ENCODE data around the gene CNKSR3. TPM values are rescaled to one million over a fixed set of nuclear protein-coding genes. Genes with fewer than 3 reads are reported as not detected.
A peak's percentile ranks its signal among the peaks of the same experiment; 100 is the strongest.

CNKSR3 gene
- polyA plus RNA-seq, 6 donors from 2014 or later: not detected

- no peaks in the 10 kb centered on the region for H3K36me3 Mint-ChIP-seq
- DNase-seq (no peak), ATAC-seq (ENCODE audit: low read depth in 2 of 2) (no peak)
- H3K9me3 Mint-ChIP-seq: peaks cover 0 to 19% (median 5%) of the 10 kb centered on the region in 7 donors
- H3K27me3 Mint-ChIP-seq: peaks cover 4 to 19% (median 7%) of the 10 kb centered on the region in 3 donors
- H3K27ac Mint-ChIP-seq: no peak overlapping the region
- H3K4me1 Mint-ChIP-seq: no peaks in the 10 kb centered on the region
- no peak overlapping the region for H3K4me3 Mint-ChIP-seq
Measured at GRCh38 chr6:154394571-154394970, 115.9 kb downstream of the CNKSR3 start.

DNA sequence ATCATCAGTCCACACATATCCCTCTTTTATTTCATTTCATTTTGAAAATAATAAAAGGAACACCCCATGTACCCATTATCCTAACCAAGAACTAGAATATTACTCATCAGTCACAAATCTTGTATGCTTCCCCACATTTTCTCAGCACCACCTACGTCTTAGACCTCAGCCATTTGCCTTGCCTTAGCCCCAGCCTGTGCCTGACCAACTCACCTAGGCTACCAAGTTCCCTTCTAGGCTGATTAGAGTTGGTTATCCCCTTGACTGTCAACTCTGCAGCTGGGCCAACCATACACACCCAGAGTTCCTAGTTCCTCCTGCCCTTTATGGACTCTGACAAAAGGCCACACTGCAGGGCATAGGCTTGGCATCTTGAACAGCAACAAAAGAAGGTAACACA lies 120.5 kb downstream of the CNKSR3 start:
- Mint-ChIP-seq H3K27me3 (peaks cover 0 to 30% (median 4%) of the 10 kb centered on the region in 3 donors), H3K4me1 (no peaks in the 10 kb centered on the region), H3K36me3 (no peaks in the 10 kb centered on the region), H3K4me3 (no peak overlapping the region), H3K9me3 (peaks cover 1 to 37% (median 12%) of the 10 kb centered on the region in 7 donors), H3K27ac (no peak overlapping the region)
- DNase-seq: no peak
- ATAC-seq (ENCODE audit: low read depth in 2 of 2): no peak

GRCh38 chr6:154388803-154389202 lies 121.7 kb downstream of the CNKSR3 start:
- H3K9me3 Mint-ChIP-seq: peaks cover 1 to 37% (median 13%) of the 10 kb centered on the region in 7 donors
- H3K4me3 Mint-ChIP-seq: no peak overlapping the region
- no peaks in the 10 kb centered on the region for H3K36me3 Mint-ChIP-seq
- ATAC-seq (ENCODE audit: low read depth in 2 of 2): no peak
- DNase-seq: no peak
- no peak overlapping the region for H3K27ac Mint-ChIP-seq
- peaks cover 0 to 24% (median 0%) of the 10 kb centered on the region in 3 donors for H3K27me3 Mint-ChIP-seq
- no peaks in the 10 kb centered on the region for H3K4me1 Mint-ChIP-seq

DNA sequence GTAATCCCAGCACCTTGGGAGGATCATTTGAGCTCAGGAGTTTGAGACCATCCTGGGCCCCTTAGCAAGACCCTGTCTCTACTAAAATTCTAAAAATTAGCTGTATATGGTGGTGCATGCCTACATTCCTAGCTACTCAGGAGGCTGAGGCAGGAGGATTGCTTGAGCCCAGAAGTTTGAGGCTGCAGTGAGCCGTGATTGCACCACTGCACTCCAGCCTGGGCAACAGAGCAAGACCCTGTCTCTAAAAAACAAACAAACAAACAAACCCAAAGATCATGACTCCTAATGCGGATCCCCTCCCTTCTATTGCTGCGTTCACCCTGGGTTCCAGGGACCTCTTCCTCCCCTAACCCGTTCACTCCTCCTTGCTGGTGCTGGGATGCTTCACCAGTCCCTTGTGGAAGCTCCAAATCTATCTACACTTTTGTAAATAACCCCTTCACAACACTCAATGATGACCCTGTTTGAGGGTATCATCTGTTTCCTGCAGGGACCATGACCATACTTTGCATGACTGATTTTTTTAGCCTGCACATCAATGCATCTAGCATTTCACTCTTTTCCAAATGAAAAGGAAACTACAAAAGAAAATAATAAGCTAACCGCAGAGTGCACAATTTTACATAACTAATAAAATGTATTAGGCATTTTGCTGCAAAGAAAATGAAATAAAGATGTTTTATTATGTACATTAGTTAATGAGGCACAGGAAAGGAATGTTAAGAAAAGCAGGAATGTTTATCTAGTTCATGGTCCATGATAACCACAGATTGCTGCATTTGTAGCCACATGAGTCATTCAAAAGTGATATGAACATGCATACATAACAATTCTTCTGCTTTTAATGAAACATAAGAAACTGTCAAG lies 123.4 kb downstream of the CNKSR3 start:
- Mint-ChIP-seq H3K27me3 (peaks cover 0 to 24% (median 0%) of the 10 kb centered on the region in 3 donors), H3K36me3 (no peaks in the 10 kb centered on the region), H3K27ac (no peak overlapping the region), H3K4me1 (no peaks in the 10 kb centered on the region), H3K4me3 (no peak overlapping the region), H3K9me3 (peaks cover 1 to 46% (median 13%) of the 10 kb centered on the region in 7 donors)
- DNase-seq (no peak), ATAC-seq (ENCODE audit: low read depth in 2 of 2) (no peak)

DNA sequence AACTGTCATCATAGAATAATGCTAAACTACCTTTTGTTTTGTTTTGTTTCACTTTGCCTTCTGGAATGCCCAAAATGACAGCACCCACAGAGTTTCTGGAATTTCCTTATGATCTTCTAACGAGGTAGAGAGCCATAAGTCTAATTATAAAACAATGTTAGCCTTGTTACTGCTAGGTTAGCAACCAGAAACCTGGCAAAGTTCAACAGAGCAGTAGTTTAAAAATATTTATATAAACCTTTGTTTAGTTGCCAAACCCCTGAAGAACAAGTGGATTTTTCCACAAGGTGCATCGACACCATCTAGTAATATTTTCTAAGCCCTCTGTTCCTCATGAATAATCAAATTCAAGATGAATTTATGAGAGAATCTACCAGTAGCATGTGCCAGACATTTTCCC lies 126.3 kb downstream of the CNKSR3 start:
- no peak for ATAC-seq (ENCODE audit: low read depth in 2 of 2)
- no peak overlapping the region for H3K27ac Mint-ChIP-seq
- no peak overlapping the region for H3K4me3 Mint-ChIP-seq
- no peak for DNase-seq
- no peaks in the 10 kb centered on the region for H3K4me1 Mint-ChIP-seq
- H3K9me3 Mint-ChIP-seq: peaks cover 0 to 23% (median 4%) of the 10 kb centered on the region in 7 donors
- no peaks in the 10 kb centered on the region for H3K36me3 Mint-ChIP-seq
- peaks cover 0 to 8% (median 0%) of the 10 kb centered on the region in 3 donors for H3K27me3 Mint-ChIP-seq

DNA sequence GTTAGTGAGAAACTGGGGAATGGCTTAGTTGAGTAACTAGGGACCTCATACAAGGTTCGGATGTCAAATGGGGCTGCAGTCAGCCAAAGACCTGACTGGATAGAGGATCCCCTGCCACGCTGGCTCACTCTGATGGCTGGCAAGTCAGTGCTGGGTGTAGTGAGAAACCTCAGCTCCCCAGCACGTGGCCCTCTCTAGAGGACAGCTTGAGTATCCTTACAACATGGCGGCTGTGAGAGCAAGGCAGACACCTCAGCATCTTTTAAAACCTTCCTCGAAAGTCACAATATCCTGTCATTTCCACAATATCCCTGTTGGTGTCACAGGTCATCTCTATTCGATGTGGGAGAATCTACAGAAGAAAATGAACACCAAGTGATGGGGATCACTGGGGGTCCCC lies 127.2 kb downstream of the CNKSR3 start:
- Mint-ChIP-seq H3K27ac (peak overlapping the region in 1 of 6 donors; percentile 24), H3K27me3 (peaks cover 0 to 4% (median 0%) of the 10 kb centered on the region in 3 donors), H3K9me3 (peaks cover 0 to 14% (median 3%) of the 10 kb centered on the region in 7 donors), H3K36me3 (no peaks in the 10 kb centered on the region), H3K4me3 (no peak overlapping the region), H3K4me1 (no peaks in the 10 kb centered on the region)
- no peak for DNase-seq
- ATAC-seq (ENCODE audit: low read depth in 2 of 2): no peak

GRCh38 chr6:154382740-154383139 lies 127.7 kb downstream of the CNKSR3 start:
- Mint-ChIP-seq H3K27me3 (peaks cover 0 to 4% (median 0%) of the 10 kb centered on the region in 3 donors), H3K4me1 (no peaks in the 10 kb centered on the region), H3K27ac (no peak overlapping the region), H3K4me3 (no peak overlapping the region), H3K36me3 (no peaks in the 10 kb centered on the region), H3K9me3 (peaks cover 0 to 9% (median 0%) of the 10 kb centered on the region in 7 donors)
- DNase-seq: no peak
- ATAC-seq (ENCODE audit: low read depth in 2 of 2): no peak

GRCh38 chr6:154381548-154381947 lies 128.9 kb downstream of the CNKSR3 start:
- Mint-ChIP-seq H3K27me3 (peaks cover 0 to 4% (median 0%) of the 10 kb centered on the region in 3 donors), H3K4me1 (no peaks in the 10 kb centered on the region), H3K4me3 (no peak overlapping the region), H3K9me3 (peaks cover 0 to 9% (median 0%) of the 10 kb centered on the region in 7 donors), H3K36me3 (no peaks in the 10 kb centered on the region), H3K27ac (no peak overlapping the region)
- no peak for ATAC-seq (ENCODE audit: low read depth in 2 of 2)
- DNase-seq: no peak

GRCh38 chr6:154380741-154381140 lies 129.7 kb downstream of the CNKSR3 start:
- DNase-seq (no peak), ATAC-seq (ENCODE audit: low read depth in 2 of 2) (no peak)
- H3K4me3 Mint-ChIP-seq: no peak overlapping the region
- H3K27ac Mint-ChIP-seq: no peak overlapping the region
- H3K36me3 Mint-ChIP-seq: no peaks in the 10 kb centered on the region
- peaks cover 0 to 9% (median 0%) of the 10 kb centered on the region in 7 donors for H3K9me3 Mint-ChIP-seq
- no peaks in the 10 kb centered on the region for H3K4me1 Mint-ChIP-seq
- H3K27me3 Mint-ChIP-seq: no peaks in the 10 kb centered on the region

GRCh38 chr6:154379585-154379984 lies 130.9 kb downstream of the CNKSR3 start:
- DNase-seq: no peak
- no peaks in the 10 kb centered on the region for H3K27me3 Mint-ChIP-seq
- no peak overlapping the region for H3K4me3 Mint-ChIP-seq
- no peak overlapping the region for H3K27ac Mint-ChIP-seq
- no peaks in the 10 kb centered on the region for H3K4me1 Mint-ChIP-seq
- no peak for ATAC-seq (ENCODE audit: low read depth in 2 of 2)
- H3K9me3 Mint-ChIP-seq: peaks cover 0 to 11% (median 0%) of the 10 kb centered on the region in 7 donors
- H3K36me3 Mint-ChIP-seq: no peaks in the 10 kb centered on the region

DNA sequence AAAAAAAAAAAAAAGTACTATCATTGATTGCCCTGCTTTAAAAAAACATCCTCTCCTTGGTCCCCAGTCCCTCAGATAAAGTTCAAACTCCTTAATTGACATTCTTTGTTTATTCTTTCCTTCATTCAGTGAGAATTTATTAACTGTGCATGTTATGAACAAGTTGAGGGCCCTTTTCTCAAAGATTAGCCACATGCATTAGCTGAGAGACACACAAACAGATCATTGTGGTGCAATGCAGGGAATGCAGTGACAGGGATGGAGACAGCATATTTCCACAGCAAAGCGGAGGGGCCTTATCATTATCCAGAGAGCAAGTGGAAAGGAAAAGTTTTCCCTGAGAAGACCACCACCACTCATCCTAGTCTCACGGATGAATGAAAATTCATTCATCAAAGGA lies 132.0 kb downstream of the CNKSR3 start:
- H3K9me3 Mint-ChIP-seq: peaks cover 0 to 22% (median 2%) of the 10 kb centered on the region in 7 donors
- no peaks in the 10 kb centered on the region for H3K27me3 Mint-ChIP-seq
- H3K4me1 Mint-ChIP-seq: no peaks in the 10 kb centered on the region
- H3K27ac Mint-ChIP-seq: no peak overlapping the region
- H3K36me3 Mint-ChIP-seq: no peaks in the 10 kb centered on the region
- no peak overlapping the region for H3K4me3 Mint-ChIP-seq
- ATAC-seq (ENCODE audit: low read depth in 2 of 2): no peak
- no peak for DNase-seq

DNA sequence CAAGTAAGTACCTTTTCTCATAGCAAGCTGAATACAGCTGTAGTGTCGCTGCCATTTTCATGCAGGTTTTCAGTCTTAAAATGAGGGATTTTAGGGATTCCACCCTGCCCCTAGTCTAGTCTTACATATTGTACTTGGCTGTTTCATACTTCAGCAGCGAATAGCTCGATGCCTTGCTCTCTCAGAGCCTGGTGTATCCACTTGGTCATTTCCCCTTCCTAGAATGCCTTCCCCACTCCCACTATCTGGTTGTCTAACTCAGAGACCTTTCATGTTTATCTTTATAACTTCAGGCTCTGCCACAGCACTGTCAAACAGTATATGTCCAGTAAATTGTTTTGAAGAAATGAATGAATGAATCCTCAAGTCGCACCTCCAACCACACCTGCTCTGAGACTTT lies 132.8 kb downstream of the CNKSR3 start:
- no peaks in the 10 kb centered on the region for H3K36me3 Mint-ChIP-seq
- peaks cover 0 to 15% (median 2%) of the 10 kb centered on the region in 7 donors for H3K9me3 Mint-ChIP-seq
- H3K4me1 Mint-ChIP-seq: no peaks in the 10 kb centered on the region
- H3K27ac Mint-ChIP-seq: no peak overlapping the region
- no peak for DNase-seq
- H3K27me3 Mint-ChIP-seq: no peaks in the 10 kb centered on the region
- no peak for ATAC-seq (ENCODE audit: low read depth in 2 of 2)
- no peak overlapping the region for H3K4me3 Mint-ChIP-seq

DNA sequence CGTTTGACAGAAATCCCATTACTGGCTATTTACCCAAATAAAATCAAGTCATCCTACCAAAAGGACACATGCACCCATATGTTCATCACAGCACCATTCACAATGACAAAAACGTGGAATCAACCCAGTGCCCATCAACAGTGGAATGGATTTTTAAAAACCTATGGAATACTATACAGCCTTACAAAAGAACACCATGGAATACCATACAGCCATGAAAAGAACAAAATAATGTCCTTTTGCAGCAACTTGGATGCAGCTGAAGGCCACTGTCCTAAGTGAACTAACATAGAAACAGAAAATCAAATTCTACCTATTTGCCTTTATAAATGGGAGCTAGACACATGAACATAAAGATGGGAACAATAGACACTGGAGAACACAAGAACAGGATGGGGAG lies 136.5 kb downstream of the CNKSR3 start:
- Mint-ChIP-seq H3K27ac (no peak overlapping the region), H3K27me3 (no peaks in the 10 kb centered on the region), H3K9me3 (peaks cover 0 to 14% (median 2%) of the 10 kb centered on the region in 7 donors), H3K36me3 (no peaks in the 10 kb centered on the region), H3K4me1 (no peaks in the 10 kb centered on the region), H3K4me3 (no peak overlapping the region)
- ATAC-seq (ENCODE audit: low read depth in 2 of 2) (no peak), DNase-seq (no peak)

DNA sequence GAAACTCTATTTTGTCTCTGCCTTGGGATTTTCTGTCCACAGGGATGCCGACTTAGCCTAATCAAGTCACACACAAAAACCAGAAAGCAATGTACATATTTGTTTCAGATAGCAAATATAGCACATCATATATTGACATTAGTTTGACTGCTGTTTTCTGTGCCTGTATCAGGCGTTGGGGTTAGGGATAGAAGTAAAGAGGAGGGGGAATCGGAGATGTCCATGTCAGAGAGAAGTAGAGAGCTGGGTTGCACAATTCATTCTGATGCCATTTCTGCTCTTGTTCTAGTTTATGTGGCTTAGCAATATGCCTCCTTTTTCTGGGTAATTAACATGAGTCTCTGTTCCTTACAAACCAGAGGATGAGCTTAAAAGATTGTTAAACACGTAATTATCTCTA lies 139.2 kb downstream of the CNKSR3 start:
- no peaks in the 10 kb centered on the region for H3K36me3 Mint-ChIP-seq
- H3K27ac Mint-ChIP-seq: no peak overlapping the region
- H3K9me3 Mint-ChIP-seq: peaks cover 0 to 14% (median 2%) of the 10 kb centered on the region in 7 donors
- no peaks in the 10 kb centered on the region for H3K27me3 Mint-ChIP-seq
- H3K4me3 Mint-ChIP-seq: no peak overlapping the region
- DNase-seq (no peak), ATAC-seq (ENCODE audit: low read depth in 2 of 2) (no peak)
- H3K4me1 Mint-ChIP-seq: no peaks in the 10 kb centered on the region
